OCI-LY1 (cell line): ENCODE data around the gene ITSN2.
"Not testable (repeated sequence)": the region's sequence is repeated elsewhere in the genome, so short reads cannot be mapped to it uniquely, and the experiment has no call there.

Source experiments
- EZH2 ChIP-seq: fragments of 200-600 bp; sonication (generic), shearing (Covaris generic); IDR thresholded peaks from 2 replicates; pipeline ENCODE4 v1.8.0; 2017; ENCODE audit warnings: borderline replicate concordance, mixed run types, mild to moderate bottlenecking, antibody characterized with exemption, low read length, moderate library complexity, mixed read lengths
- TF ChIP-seq, protein P1 (sequence below): fragments of 200-600 bp; sonication (generic), shearing (Covaris generic); IDR thresholded peaks from 2 replicates; pipeline ENCODE4 v1.5.1; 2017; ENCODE audit warnings: mild to moderate bottlenecking, antibody characterized with exemption, low read length, moderate library complexity, mixed read lengths

DNA sequence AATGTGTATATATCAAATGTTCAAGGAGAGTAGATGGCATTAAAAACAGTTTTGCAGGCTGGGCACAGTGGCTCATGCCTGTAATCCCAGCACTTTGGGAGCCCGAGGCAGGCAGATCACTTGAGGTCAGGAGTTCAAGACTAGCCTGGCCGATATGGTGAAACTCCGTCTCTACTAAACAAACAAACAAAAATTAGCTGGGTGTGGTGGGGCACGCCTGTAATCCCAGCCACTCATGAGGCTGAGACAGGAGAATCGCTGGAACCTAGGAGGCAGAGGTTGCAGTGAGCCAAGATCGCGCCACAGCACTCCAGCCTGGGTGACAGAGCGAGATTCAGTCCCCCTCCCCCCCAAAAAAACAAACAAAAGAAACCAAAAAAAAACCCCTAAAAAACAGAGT is 48.4 kb upstream of the ITSN2 start:
- TF ChIP-seq, protein P1, sequence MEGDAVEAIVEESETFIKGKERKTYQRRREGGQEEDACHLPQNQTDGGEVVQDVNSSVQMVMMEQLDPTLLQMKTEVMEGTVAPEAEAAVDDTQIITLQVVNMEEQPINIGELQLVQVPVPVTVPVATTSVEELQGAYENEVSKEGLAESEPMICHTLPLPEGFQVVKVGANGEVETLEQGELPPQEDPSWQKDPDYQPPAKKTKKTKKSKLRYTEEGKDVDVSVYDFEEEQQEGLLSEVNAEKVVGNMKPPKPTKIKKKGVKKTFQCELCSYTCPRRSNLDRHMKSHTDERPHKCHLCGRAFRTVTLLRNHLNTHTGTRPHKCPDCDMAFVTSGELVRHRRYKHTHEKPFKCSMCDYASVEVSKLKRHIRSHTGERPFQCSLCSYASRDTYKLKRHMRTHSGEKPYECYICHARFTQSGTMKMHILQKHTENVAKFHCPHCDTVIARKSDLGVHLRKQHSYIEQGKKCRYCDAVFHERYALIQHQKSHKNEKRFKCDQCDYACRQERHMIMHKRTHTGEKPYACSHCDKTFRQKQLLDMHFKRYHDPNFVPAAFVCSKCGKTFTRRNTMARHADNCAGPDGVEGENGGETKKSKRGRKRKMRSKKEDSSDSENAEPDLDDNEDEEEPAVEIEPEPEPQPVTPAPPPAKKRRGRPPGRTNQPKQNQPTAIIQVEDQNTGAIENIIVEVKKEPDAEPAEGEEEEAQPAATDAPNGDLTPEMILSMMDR = not testable (repeated sequence)
- not testable (repeated sequence) for TF ChIP-seq EZH2
